DND-41 (cell line): ENCODE data around the gene POU2F3.

Source experiments
- EZH2 ChIP-seq: IDR thresholded peaks from 3 replicates; pipeline ENCODE4 v1.6.1; 2012; ENCODE audit warnings: borderline replicate concordance, low read depth, mild to moderate bottlenecking, moderate library complexity, low read length, inconsistent platforms; ENCODE audit not compliant: severe bottlenecking
- TF ChIP-seq, protein P1 (sequence below): IDR thresholded peaks from 2 replicates; pipeline ENCODE4 v1.5.1; 2012; ENCODE audit warnings: borderline replicate concordance, low read length, moderate library complexity, mild to moderate bottlenecking; ENCODE audit not compliant: poor library complexity, severe bottlenecking; ENCODE audit errors: extremely low read depth

- TF ChIP-seq, protein P1, sequence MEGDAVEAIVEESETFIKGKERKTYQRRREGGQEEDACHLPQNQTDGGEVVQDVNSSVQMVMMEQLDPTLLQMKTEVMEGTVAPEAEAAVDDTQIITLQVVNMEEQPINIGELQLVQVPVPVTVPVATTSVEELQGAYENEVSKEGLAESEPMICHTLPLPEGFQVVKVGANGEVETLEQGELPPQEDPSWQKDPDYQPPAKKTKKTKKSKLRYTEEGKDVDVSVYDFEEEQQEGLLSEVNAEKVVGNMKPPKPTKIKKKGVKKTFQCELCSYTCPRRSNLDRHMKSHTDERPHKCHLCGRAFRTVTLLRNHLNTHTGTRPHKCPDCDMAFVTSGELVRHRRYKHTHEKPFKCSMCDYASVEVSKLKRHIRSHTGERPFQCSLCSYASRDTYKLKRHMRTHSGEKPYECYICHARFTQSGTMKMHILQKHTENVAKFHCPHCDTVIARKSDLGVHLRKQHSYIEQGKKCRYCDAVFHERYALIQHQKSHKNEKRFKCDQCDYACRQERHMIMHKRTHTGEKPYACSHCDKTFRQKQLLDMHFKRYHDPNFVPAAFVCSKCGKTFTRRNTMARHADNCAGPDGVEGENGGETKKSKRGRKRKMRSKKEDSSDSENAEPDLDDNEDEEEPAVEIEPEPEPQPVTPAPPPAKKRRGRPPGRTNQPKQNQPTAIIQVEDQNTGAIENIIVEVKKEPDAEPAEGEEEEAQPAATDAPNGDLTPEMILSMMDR, result no peak
- no peak for TF ChIP-seq EZH2
These were observed 4.8 kb downstream of the POU2F3 start for GRCh38 chr11:120244476-120245365.
